Choroid plexus epithelial cell (primary cell): Measurements from ENCODE around the gene STXBP5.

Experiments used
- DNase-seq: peaks from one replicate; pipeline ENCODE4 v3.0.0-alpha.2; 2010; ENCODE audit warnings: low read depth
- H3K4me3 ChIP-seq: 2 replicates; pipeline ENCODE4 v1.5.1; 2011; ENCODE audit warnings: low read depth, mild to moderate bottlenecking, control low read depth, low read length, moderate library complexity
- CTCF ChIP-seq: conservative IDR thresholded peaks from 2 replicates; pipeline ENCODE4 v1.5.1; 2011; ENCODE audit warnings: low read depth, mild to moderate bottlenecking, control low read depth, inconsistent platforms, low read length, moderate library complexity

Gene STXBP5

GRCh38 chr6:147285087-147285855 is 81.1 kb downstream of the STXBP5 start:
- H3K4me3 ChIP-seq, result no peak overlapping the region
- DNase-seq, result peak; percentile 83
- peak; percentile 51 for TF ChIP-seq CTCF

- DNase-seq, result peak; percentile 69
- TF ChIP-seq CTCF, result no peak
- no peak overlapping the region for H3K4me3 ChIP-seq
Measured at GRCh38 chr6:147287869-147288271, 83.7 kb downstream of the STXBP5 start.

GRCh38 chr6:147297124-147297523 is 92.9 kb downstream of the STXBP5 start:
- no peak for TF ChIP-seq CTCF
- DNase-seq, result no peak
- no peak overlapping the region for H3K4me3 ChIP-seq

GRCh38 chr6:147297663-147298316 is 93.6 kb downstream of the STXBP5 start:
- no peak for TF ChIP-seq CTCF
- DNase-seq, result no peak
- no peak overlapping the region for H3K4me3 ChIP-seq

GRCh38 chr6:147298461-147298860 is 94.2 kb downstream of the STXBP5 start:
- no peak overlapping the region for H3K4me3 ChIP-seq
- no peak for DNase-seq
- no peak for TF ChIP-seq CTCF

- no peak for DNase-seq
- no peak overlapping the region for H3K4me3 ChIP-seq
- no peak for TF ChIP-seq CTCF
Measured at GRCh38 chr6:147299035-147299434, 94.8 kb downstream of the STXBP5 start.

- no peak for DNase-seq
- no peak for TF ChIP-seq CTCF
Measured at GRCh38 chr6:147301070-147301469, 96.9 kb downstream of the STXBP5 start.

More at GRCh38 chr6:147301070-147301469, 96.9 kb downstream of the STXBP5 start:
- H3K4me3 ChIP-seq, result no peak overlapping the region
